Tongue (tissue), 2 donors: ENCODE measurements around the gene PLAAT3. TPM values are rescaled to one million over a fixed set of nuclear protein-coding genes. Genes with fewer than 3 reads are reported as not detected.
"Not testable (repeated sequence)": the region's sequence is repeated elsewhere in the genome, so short reads cannot be mapped to it uniquely, and the experiment has no call there.

ENCODE experiments used
- DNase-seq: peaks from one replicate; pipeline ENCODE4 v3.0.0-alpha.2; 2015
- total RNA-seq: library from RNA; depleted of rRNA; stranded (reverse); fragments of >200 nt; gene quantifications from one replicate; pipeline ENCODE4 v1.2.3, GENCODE V29; 2014

Gene PLAAT3
- total RNA-seq, 1 donor from 2014 or later, result 34.8 TPM

GRCh38 chr11:63567044-63567840, 47.0 kb downstream of the PLAAT3 start:
- peak; percentile 62 for DNase-seq

- peak; percentile 15 for DNase-seq
Observed at GRCh38 chr11:63564784-63565350, 49.4 kb downstream of the PLAAT3 start.

- DNase-seq, result no peak
Observed at GRCh38 chr11:63564056-63564774, 50.0 kb downstream of the PLAAT3 start.

- DNase-seq, result no peak
Observed at GRCh38 chr11:63563201-63564055, 50.8 kb downstream of the PLAAT3 start, which contains the start of gene PLAAT2. PLAAT2 (minus strand) TSS chr11:63563379; CDS start chr11:63563324, 55 bp downstream.

- DNase-seq, result peak; percentile 13
Observed at GRCh38 chr11:63560506-63561180, 53.6 kb downstream of the PLAAT3 start.

- no peak for DNase-seq
Observed at GRCh38 chr11:63558459-63559157, 55.6 kb downstream of the PLAAT3 start.

- no peak for DNase-seq
Observed at GRCh38 chr11:63557570-63557969, 56.7 kb downstream of the PLAAT3 start.

- no peak for DNase-seq
Observed at GRCh38 chr11:63556404-63557013, 57.7 kb downstream of the PLAAT3 start.

GRCh38 chr11:63554877-63555223, 59.4 kb downstream of the PLAAT3 start:
- no peak for DNase-seq

GRCh38 chr11:63553759-63554158, 60.5 kb downstream of the PLAAT3 start:
- DNase-seq, result no peak

- no peak for DNase-seq
Observed at GRCh38 chr11:63552921-63553320, 61.3 kb downstream of the PLAAT3 start.

GRCh38 chr11:63551889-63552266, 62.4 kb downstream of the PLAAT3 start:
- DNase-seq, result no peak

GRCh38 chr11:63551091-63551888, 62.9 kb downstream of the PLAAT3 start:
- peak; percentile 16 for DNase-seq

- DNase-seq, result not testable (repeated sequence)
Observed at GRCh38 chr11:63550156-63550700, 64.0 kb downstream of the PLAAT3 start.

- no peak for DNase-seq
Observed at GRCh38 chr11:63549411-63549810, 64.8 kb downstream of the PLAAT3 start.

- no peak for DNase-seq
Observed at GRCh38 chr11:63548178-63548577, 66.1 kb downstream of the PLAAT3 start.

GRCh38 chr11:63547061-63547460, 67.2 kb downstream of the PLAAT3 start:
- DNase-seq, result no peak

GRCh38 chr11:63543711-63544110, 70.5 kb downstream of the PLAAT3 start:
- no peak for DNase-seq

- DNase-seq, result not testable (repeated sequence)
Observed at GRCh38 chr11:63542506-63542905, 71.7 kb downstream of the PLAAT3 start.
